ENCODE measurements around the gene PLA2G1B. TPM values are rescaled to one million over a fixed set of nuclear protein-coding genes. Genes with fewer than 3 reads are reported as not detected.

PLA2G1B gene
- total and polyA plus RNA-seq, 7 donors: 7.8 TPM; not detected in 6

DNA sequence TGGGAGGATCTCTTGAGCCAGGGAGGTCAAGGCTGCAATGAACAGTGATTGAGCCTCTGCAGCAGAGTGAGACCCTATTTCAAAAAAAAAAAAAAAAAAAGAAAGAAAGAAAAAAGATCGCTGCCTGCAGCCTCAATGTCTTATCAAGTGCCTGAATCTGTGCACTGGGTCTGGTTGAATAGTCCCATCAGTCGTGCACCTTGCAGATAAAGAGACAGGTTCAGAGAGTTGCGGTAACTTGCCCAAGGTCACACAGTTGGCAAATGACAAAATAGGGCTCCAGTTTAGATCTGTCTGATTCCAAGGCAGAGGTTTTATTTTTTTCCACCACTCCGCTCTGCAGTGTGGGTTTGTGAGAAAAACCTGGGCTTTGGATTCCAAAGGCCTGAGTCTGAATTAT is 649 bp upstream of the PLA2G1B start:
- WGBS, 2 donors: 84 to 86% methylated on average over 4 of the region's 4 CpGs
- intact Hi-C loops (cut with DNase I): no loop called here
- TF ChIP-seq EP300 (IDR thresholded peaks at IDR 0.05): no peak
- no peak for TF ChIP-seq POLR2AphosphoS5 (IDR thresholded peaks at IDR 0.05)
- TF ChIP-seq, protein P1, sequence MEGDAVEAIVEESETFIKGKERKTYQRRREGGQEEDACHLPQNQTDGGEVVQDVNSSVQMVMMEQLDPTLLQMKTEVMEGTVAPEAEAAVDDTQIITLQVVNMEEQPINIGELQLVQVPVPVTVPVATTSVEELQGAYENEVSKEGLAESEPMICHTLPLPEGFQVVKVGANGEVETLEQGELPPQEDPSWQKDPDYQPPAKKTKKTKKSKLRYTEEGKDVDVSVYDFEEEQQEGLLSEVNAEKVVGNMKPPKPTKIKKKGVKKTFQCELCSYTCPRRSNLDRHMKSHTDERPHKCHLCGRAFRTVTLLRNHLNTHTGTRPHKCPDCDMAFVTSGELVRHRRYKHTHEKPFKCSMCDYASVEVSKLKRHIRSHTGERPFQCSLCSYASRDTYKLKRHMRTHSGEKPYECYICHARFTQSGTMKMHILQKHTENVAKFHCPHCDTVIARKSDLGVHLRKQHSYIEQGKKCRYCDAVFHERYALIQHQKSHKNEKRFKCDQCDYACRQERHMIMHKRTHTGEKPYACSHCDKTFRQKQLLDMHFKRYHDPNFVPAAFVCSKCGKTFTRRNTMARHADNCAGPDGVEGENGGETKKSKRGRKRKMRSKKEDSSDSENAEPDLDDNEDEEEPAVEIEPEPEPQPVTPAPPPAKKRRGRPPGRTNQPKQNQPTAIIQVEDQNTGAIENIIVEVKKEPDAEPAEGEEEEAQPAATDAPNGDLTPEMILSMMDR (IDR thresholded peaks at IDR 0.05): no peak
- TF ChIP-seq POLR2A (IDR thresholded peaks at IDR 0.05): no peak
- Histone ChIP-seq H3K4me1 (peaks cover 0 to 7% (median 2%) of the 10 kb centered on the region in 4 donors), H3K27me3 (no peaks in the 10 kb centered on the region), H3K4me3 (no peak overlapping the region), H3K36me3 (no peaks in the 10 kb centered on the region), H3K9me3 (no peaks in the 10 kb centered on the region), H3K27ac (no peak overlapping the region)
- no peak for DNase-seq

DNA sequence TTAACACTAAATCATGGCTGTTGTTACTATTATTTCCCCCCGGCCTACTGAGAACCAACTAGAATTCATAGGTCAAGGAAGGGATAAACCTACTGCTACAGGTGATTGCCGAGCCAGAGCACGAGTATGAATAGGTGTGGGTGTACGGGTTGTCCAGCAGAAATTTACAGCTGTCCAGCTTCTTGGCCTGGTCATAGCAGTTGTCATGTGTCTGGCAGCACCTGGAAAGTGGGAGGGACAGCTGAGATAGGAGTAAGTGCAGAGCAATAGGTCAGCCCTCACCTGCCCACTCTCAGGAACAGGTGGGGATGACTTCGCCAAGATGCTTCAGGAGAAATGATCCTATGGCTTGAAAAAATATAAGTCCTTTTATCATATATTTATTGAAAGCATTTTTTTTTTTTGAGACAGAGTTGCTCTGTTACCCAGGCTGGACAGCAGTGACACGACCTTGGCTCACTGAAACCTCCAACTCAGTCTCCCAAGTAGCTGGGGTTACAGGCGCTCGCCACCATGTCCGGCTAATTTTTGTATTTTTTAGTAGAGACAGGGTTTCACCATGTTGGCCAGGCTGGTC is 2.6 kb downstream of the PLA2G1B start:
- H3K4me3 ChIP-seq: no peak overlapping the region
- DNase-seq: no peak
- peaks cover 0 to 7% (median 2%) of the 10 kb centered on the region in 4 donors for H3K4me1 ChIP-seq
- H3K27me3 ChIP-seq: no peaks in the 10 kb centered on the region
- TF ChIP-seq, protein P1 (IDR thresholded peaks at IDR 0.05): no peak
- no peak for TF ChIP-seq POLR2AphosphoS5 (IDR thresholded peaks at IDR 0.05)
- TF ChIP-seq EP300 (IDR thresholded peaks at IDR 0.05): no peak
- no peak for TF ChIP-seq POLR2A (IDR thresholded peaks at IDR 0.05)
- intact Hi-C loops (cut with DNase I): no loop called here
- H3K9me3 ChIP-seq: no peaks in the 10 kb centered on the region
- H3K27ac ChIP-seq: no peak overlapping the region
- whole genome bisulfite sequencing, 2 donors: 65 to 79% methylated on average over 9 of the region's 9 CpGs
- no peaks in the 10 kb centered on the region for H3K36me3 ChIP-seq

DNA sequence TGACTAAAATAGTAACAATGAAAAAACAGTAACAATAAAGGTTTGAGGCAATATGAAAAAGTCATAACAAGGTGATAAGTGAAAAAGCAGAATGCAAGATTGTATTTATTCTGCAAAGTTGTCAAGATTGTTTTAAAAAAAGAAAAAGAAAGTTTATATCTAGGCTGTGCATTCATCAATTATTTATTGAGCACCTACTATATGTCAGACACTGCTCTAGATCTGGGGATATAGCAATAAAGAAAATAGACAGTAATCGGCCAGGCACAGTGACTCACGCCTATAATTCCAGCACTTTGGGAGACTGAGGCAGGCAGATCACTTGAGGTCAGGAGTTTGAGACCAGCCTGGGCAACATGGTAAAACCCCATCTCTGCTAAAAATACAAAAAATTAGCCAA is 3.8 kb downstream of the PLA2G1B start:
- H3K9me3 ChIP-seq: no peaks in the 10 kb centered on the region
- H3K27ac ChIP-seq: no peak overlapping the region
- TF ChIP-seq, protein P1 (IDR thresholded peaks at IDR 0.05): no peak
- TF ChIP-seq POLR2A (IDR thresholded peaks at IDR 0.05) (no peak), POLR2AphosphoS5 (IDR thresholded peaks at IDR 0.05) (no peak), EP300 (IDR thresholded peaks at IDR 0.05) (no peak)
- intact Hi-C loops (cut with DNase I): no loop called here
- WGBS, 2 donors: 89 to 93% methylated on average over 2 of the region's 2 CpGs
- H3K36me3 ChIP-seq: no peaks in the 10 kb centered on the region
- no peak overlapping the region for H3K4me3 ChIP-seq
- peaks cover 0 to 7% (median 2%) of the 10 kb centered on the region in 4 donors for H3K4me1 ChIP-seq
- no peak for DNase-seq
- H3K27me3 ChIP-seq: no peaks in the 10 kb centered on the region

DNA sequence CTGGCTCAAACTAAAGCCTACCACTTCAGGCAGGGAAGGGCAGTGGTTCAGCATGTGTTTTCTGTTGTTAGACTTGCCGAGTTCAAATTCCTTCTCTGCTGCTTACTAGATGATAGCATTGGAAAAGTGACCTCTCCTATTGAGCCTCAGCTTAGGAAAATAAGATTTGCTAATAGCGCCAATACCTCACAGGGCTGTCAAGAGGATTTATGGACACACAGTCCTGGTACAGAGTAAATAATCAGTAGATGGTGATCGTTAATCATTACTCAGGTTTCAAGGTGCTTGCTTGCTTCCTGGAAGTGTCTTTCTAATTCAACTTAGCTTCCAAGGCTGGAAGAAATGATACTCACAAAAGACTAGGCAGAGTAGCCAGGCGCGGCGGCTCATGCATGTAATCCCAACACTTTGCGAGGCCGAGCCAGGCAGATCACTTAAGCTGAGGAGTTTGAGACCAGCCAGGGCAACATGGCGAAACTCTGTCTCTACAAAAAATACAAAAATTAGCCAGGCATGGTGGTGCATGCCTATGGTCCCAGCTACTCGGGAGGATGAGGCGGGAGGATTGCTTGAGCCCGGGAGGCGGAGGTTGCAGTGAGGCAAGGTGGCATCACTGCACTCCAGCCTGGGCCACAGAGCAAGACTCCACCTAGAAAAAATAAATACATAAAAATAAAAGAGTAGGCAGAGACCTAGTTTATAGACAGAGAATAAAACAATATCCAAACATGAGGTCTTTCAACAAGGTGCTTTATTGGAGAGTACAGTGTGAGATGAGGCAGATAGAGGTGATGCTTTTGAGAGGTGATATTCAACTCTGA is 6.0 kb downstream of the PLA2G1B start:
- 20 to 64% methylated on average over 13 of the region's 13 CpGs for WGBS, 2 donors
- intact Hi-C loops (cut with DNase I): no loop called here
- peaks cover 0 to 16% (median 8%) of the 10 kb centered on the region in 4 donors for H3K4me1 ChIP-seq
- H3K9me3 ChIP-seq: no peaks in the 10 kb centered on the region
- no peak overlapping the region for H3K27ac ChIP-seq
- no peaks in the 10 kb centered on the region for H3K27me3 ChIP-seq
- DNase-seq: no peak
- H3K36me3 ChIP-seq: no peaks in the 10 kb centered on the region
- no peak overlapping the region for H3K4me3 ChIP-seq
- TF ChIP-seq, protein P1 (IDR thresholded peaks at IDR 0.05): no peak
- TF ChIP-seq EP300 (IDR thresholded peaks at IDR 0.05): no peak
- no peak for TF ChIP-seq POLR2A (IDR thresholded peaks at IDR 0.05)
- no peak for TF ChIP-seq POLR2AphosphoS5 (IDR thresholded peaks at IDR 0.05)

All from sigmoid colon (tissue), 7 donors.